Mammary epithelial cell (primary cell): ENCODE results near the gene TMC2.

Experiments
- CTCF ChIP-seq, 2 donors: IDR thresholded peaks in 1 of 2; conservative IDR thresholded peaks in 1 of 2; 2 replicates each; pipeline ENCODE4 v1.5.1; 2011 to 2012; ENCODE audit warnings: inconsistent platforms in 2 of 2, low read length in 2 of 2, mild to moderate bottlenecking in 2 of 2, control low read depth in 1 of 2, low read depth in 1 of 2; ENCODE audit not compliant: insufficient read depth in 1 of 2; ENCODE audit errors: extremely low read depth in 1 of 2
- EZH2 ChIP-seq: IDR thresholded peaks from 2 replicates; pipeline ENCODE4 v1.6.1; 2012; ENCODE audit warnings: low read length, inconsistent platforms, borderline replicate concordance

- TF ChIP-seq EZH2 (no peak), CTCF (conservative IDR thresholded peaks at IDR 0.05 in 1 of 2, IDR thresholded peaks at IDR 0.05 in 1 of 2; ENCODE audit: extremely low read depth in 1 of 2, insufficient read depth in 1 of 2, low read depth in 1 of 2, low read length in 2 of 2) (no peak)
Observed at GRCh38 chr20:2557873-2558580, 21.7 kb downstream of the TMC2 start.
